Measurements from ENCODE around the gene B4GAT1. TPM values are rescaled to one million over a fixed set of nuclear protein-coding genes. Genes with fewer than 3 reads are reported as not detected.
A peak's percentile ranks its signal among the peaks of the same experiment; 100 is the strongest.

B4GAT1 gene
- total RNA-seq, 2 donors from 2014 or later: 29.4 to 45.7 TPM

DNA sequence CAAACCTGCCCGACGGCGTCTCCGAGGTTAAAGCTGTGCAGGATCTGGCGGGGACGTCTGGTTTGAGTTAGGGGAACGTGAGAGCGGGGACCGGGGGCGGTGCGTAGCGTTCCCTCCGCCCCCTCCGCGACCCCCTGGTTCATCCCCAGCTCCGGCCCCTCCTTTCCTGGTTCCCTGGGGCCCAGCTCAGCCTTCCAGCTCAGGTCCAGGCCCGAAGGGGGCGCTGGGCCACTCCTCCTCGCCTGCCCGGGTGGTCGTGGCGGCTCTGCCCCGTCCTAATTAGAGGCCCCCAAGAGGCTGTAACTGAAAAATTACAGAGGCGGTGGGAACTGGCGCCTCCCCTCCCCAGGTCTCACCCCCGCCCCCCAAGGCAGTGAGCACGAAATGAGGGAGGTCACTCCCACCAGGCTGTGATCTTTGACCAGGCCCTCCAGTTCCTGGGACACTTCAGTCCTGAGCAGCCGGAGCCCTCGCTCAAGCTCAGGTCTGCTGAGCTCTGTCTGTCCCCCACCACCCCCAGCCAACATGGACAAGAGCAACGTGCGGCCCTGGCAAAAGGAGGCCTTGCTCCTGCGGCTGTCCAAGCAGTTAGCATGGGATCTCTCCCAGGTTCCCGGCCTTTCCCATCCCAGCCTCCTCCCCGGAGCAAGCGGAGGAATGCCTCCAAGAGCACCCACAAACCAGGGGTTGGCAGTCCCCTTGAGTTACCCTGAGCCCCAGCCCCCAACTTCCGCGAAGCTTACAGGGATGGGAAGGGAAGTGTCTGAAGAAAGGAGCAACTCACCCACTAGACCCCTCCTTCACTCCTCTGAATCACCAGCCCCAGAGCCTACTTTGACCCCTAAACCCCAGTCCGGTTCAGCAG lies 33.9 kb downstream of the B4GAT1 start:
- peaks cover under 1% of the 10 kb centered on the region for H3K9me3 Mint-ChIP-seq
- H3K9ac ChIP-seq (ENCODE audit: extremely low read depth, low read length, poor library complexity, severe bottlenecking): peak overlapping the region; percentile 15
- H3K4me3 ChIP-seq (ENCODE audit: low read length): peak overlapping the region; percentile 75
- no peaks in the 10 kb centered on the region for H3K36me3 ChIP-seq (ENCODE audit: control insufficient read depth, insufficient read depth, low read length)
- H3K27me3 Mint-ChIP-seq (ENCODE audit: insufficient read depth): peaks cover 21% of the 10 kb centered on the region
- H3K4me1 ChIP-seq (ENCODE audit: control insufficient read depth, insufficient read depth, low read length): peaks cover 3% of the 10 kb centered on the region
- DNase-seq: peak; percentile 87
- H3K9me3 ChIP-seq (ENCODE audit: control insufficient read depth, low read length): no peaks in the 10 kb centered on the region
- no peaks in the 10 kb centered on the region for H3K36me3 Mint-ChIP-seq (ENCODE audit: low read depth)
- H3K4me3 Mint-ChIP-seq: peak overlapping the region; percentile 72
- WGBS, 2 experiments (ENCODE audit: insufficient coverage in 1 of 2, insufficient read length in 1 of 2): 40 to 44% methylated on average over 2 to 38 of the region's 38 CpGs
- H3K27me3 ChIP-seq (ENCODE audit: control insufficient read depth, insufficient read depth, low read length, poor library complexity, severe bottlenecking): no peaks in the 10 kb centered on the region
- peak overlapping the region; percentile 98 for H3K27ac ChIP-seq (ENCODE audit: low read depth, low read length)
- H3K4me1 Mint-ChIP-seq: peaks cover 9% of the 10 kb centered on the region
- TF ChIP-seq, protein P1, sequence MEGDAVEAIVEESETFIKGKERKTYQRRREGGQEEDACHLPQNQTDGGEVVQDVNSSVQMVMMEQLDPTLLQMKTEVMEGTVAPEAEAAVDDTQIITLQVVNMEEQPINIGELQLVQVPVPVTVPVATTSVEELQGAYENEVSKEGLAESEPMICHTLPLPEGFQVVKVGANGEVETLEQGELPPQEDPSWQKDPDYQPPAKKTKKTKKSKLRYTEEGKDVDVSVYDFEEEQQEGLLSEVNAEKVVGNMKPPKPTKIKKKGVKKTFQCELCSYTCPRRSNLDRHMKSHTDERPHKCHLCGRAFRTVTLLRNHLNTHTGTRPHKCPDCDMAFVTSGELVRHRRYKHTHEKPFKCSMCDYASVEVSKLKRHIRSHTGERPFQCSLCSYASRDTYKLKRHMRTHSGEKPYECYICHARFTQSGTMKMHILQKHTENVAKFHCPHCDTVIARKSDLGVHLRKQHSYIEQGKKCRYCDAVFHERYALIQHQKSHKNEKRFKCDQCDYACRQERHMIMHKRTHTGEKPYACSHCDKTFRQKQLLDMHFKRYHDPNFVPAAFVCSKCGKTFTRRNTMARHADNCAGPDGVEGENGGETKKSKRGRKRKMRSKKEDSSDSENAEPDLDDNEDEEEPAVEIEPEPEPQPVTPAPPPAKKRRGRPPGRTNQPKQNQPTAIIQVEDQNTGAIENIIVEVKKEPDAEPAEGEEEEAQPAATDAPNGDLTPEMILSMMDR (conservative IDR thresholded peaks at IDR 0.05): peak; percentile 65
- H3K27ac Mint-ChIP-seq: peak overlapping the region; percentile 95

GRCh38 chr11:66312549-66313320 lies 34.7 kb downstream of the B4GAT1 start:
- WGBS, 2 experiments (ENCODE audit: insufficient coverage in 1 of 2, insufficient read length in 1 of 2): 3 to 9% methylated on average over 11 to 52 of the region's 52 CpGs
- no peaks in the 10 kb centered on the region for H3K9me3 Mint-ChIP-seq
- H3K9me3 ChIP-seq (ENCODE audit: control insufficient read depth, low read length): no peaks in the 10 kb centered on the region
- H3K27me3 ChIP-seq (ENCODE audit: control insufficient read depth, insufficient read depth, low read length, poor library complexity, severe bottlenecking): no peaks in the 10 kb centered on the region
- H3K9ac ChIP-seq (ENCODE audit: extremely low read depth, low read length, poor library complexity, severe bottlenecking): peak overlapping the region; percentile 64
- H3K27me3 Mint-ChIP-seq (ENCODE audit: insufficient read depth): peaks cover 22% of the 10 kb centered on the region
- TF ChIP-seq, protein P1 (conservative IDR thresholded peaks at IDR 0.05): no peak
- H3K4me3 ChIP-seq (ENCODE audit: low read length): peak overlapping the region; percentile 90
- H3K27ac Mint-ChIP-seq: peak overlapping the region; percentile 95
- DNase-seq: peak; percentile 100
- H3K27ac ChIP-seq (ENCODE audit: low read depth, low read length): peak overlapping the region; percentile 98
- peaks cover 9% of the 10 kb centered on the region for H3K4me1 Mint-ChIP-seq
- peaks cover 3% of the 10 kb centered on the region for H3K4me1 ChIP-seq (ENCODE audit: control insufficient read depth, insufficient read depth, low read length)
- no peaks in the 10 kb centered on the region for H3K36me3 Mint-ChIP-seq (ENCODE audit: low read depth)
- H3K36me3 ChIP-seq (ENCODE audit: control insufficient read depth, insufficient read depth, low read length): no peaks in the 10 kb centered on the region
- H3K4me3 Mint-ChIP-seq: peak overlapping the region; percentile 72

- Mint-ChIP-seq H3K27me3 (ENCODE audit: insufficient read depth) (peaks cover 28% of the 10 kb centered on the region), H3K36me3 (ENCODE audit: low read depth) (no peaks in the 10 kb centered on the region), H3K9me3 (no peaks in the 10 kb centered on the region), H3K4me1 (peaks cover 5% of the 10 kb centered on the region), H3K27ac (peak overlapping the region; percentile 95), H3K4me3 (peak overlapping the region; percentile 72)
- 0% methylated on average over 11 to 44 of the region's 44 CpGs for WGBS, 2 experiments (ENCODE audit: insufficient coverage in 1 of 2, insufficient read length in 1 of 2)
- peak overlapping the region; percentile 81 for H3K27ac ChIP-seq (ENCODE audit: low read depth, low read length)
- H3K27me3 ChIP-seq (ENCODE audit: control insufficient read depth, insufficient read depth, low read length, poor library complexity, severe bottlenecking): no peaks in the 10 kb centered on the region
- peak overlapping the region; percentile 90 for H3K4me3 ChIP-seq (ENCODE audit: low read length)
- no peaks in the 10 kb centered on the region for H3K9me3 ChIP-seq (ENCODE audit: control insufficient read depth, low read length)
- H3K36me3 ChIP-seq (ENCODE audit: control insufficient read depth, insufficient read depth, low read length): no peaks in the 10 kb centered on the region
- TF ChIP-seq, protein P1 (conservative IDR thresholded peaks at IDR 0.05): no peak
- peak; percentile 96 for DNase-seq
- peak overlapping the region; percentile 64 for H3K9ac ChIP-seq (ENCODE audit: extremely low read depth, low read length, poor library complexity, severe bottlenecking)
- peaks cover 3% of the 10 kb centered on the region for H3K4me1 ChIP-seq (ENCODE audit: control insufficient read depth, insufficient read depth, low read length)
Measured at GRCh38 chr11:66311965-66312548, 35.4 kb downstream of the B4GAT1 start.

All from endodermal cell (in vitro differentiated cells).